ENCODE measurements around the gene CHSY1.

The CHSY1 gene

DNA sequence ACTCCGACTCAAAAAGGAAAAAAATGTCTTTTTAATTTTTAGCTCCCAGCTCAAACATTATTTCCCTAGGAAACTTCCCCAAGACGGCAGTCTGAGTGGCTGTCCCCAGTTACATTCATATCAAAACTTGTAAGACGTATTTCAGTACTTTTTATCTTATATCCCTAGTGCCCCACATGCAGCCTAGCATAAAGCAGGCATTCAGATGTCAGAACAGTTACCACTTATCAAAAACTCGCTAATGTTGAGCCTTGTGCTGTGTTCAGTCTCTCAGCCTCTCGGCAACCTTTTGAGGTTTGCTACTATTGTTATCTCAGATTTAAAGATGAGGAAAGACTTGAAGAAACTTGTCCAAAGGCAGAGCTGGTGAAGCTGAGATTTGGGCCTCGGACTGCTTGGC is 32.1 kb upstream of the CHSY1 start:
- H3K27ac ChIP-seq (ENCODE audit: low read length): no peak overlapping the region
- no peaks in the 10 kb centered on the region for H3K27me3 ChIP-seq (ENCODE audit: control insufficient read depth, insufficient read depth, low read length)
- no peaks in the 10 kb centered on the region; the same call in 1 of the 2 replicates for H3K4me1 ChIP-seq (ENCODE audit: control insufficient read depth, insufficient read depth, low read length)
- H3K9me3 ChIP-seq (ENCODE audit: control insufficient read depth, insufficient read depth, low read length): no peaks in the 10 kb centered on the region
- WGBS (ENCODE audit: insufficient coverage, insufficient read length): no CpG with 5 or more reads among the region's 6 CpGs
- H3K4me3 ChIP-seq (ENCODE audit: low read length): no peak overlapping the region
- peaks cover 24% of the 10 kb centered on the region; the same call in 1 of the 2 replicates for H3K36me3 ChIP-seq (ENCODE audit: control insufficient read depth, insufficient read depth, low read length)
- DNase-seq (ENCODE audit: low read depth, low spot score): no peak

DNA sequence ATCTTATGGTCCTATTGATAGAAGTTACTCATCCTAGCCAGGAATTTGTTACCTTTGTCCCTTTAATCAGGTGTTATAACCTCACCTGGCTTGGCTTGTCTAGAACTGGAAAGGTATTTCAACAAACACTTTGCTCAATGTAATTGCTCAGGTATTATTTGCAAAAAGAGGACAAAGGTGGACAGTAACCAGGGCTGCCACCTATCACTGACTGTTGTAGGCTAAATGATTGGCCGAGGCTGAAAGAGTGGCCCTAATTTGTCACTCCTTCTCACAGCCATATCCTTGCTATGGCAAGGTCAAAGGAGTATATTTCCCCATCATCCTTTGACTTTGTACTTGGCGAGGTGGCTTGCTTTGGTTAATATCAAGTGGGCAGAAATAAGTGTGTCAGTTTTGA is 28.2 kb upstream of the CHSY1 start:
- no peaks in the 10 kb centered on the region for H3K9me3 ChIP-seq (ENCODE audit: control insufficient read depth, insufficient read depth, low read length)
- H3K27ac ChIP-seq (ENCODE audit: low read length): no peak overlapping the region
- no peak overlapping the region for H3K4me3 ChIP-seq (ENCODE audit: low read length)
- peaks cover 11% of the 10 kb centered on the region; the same call in 1 of the 2 replicates for H3K36me3 ChIP-seq (ENCODE audit: control insufficient read depth, insufficient read depth, low read length)
- no peaks in the 10 kb centered on the region for H3K27me3 ChIP-seq (ENCODE audit: control insufficient read depth, insufficient read depth, low read length)
- no peaks in the 10 kb centered on the region; the same call in 1 of the 2 replicates for H3K4me1 ChIP-seq (ENCODE audit: control insufficient read depth, insufficient read depth, low read length)
- DNase-seq (ENCODE audit: low read depth, low spot score): no peak
- no CpG with 5 or more reads among the region's 2 CpGs for WGBS (ENCODE audit: insufficient coverage, insufficient read length)

DNA sequence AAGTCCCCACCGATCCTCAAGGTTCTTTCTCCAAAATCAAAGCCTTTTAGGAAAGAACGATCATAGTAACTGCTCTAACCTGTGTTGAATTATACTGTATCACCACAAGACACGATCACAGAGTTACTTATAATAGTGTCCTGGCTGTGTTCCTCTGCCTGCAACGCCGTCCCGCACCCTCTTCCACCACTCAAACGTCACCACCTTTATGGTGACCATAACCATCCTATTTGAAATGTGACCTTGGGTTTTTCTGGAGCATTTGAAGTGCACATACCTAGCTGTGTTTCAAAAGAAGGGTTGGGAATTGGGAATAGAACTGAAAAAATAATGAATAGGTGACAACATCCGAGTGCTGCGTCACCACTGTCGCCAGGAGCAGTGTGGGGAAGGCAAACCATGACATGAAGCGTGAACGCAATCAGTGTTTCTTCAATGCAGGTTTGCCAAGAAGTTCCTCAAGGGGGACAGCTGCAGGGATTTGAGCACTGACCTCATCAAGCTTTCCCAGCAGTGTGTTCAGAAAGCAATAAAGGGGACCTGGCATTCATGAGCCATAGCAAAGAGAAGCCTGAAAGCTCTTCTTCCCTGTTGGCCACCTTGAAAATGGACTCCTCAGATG is 26.2 kb upstream of the CHSY1 start:
- H3K36me3 ChIP-seq (ENCODE audit: control insufficient read depth, insufficient read depth, low read length): peaks cover 17% of the 10 kb centered on the region

DNA sequence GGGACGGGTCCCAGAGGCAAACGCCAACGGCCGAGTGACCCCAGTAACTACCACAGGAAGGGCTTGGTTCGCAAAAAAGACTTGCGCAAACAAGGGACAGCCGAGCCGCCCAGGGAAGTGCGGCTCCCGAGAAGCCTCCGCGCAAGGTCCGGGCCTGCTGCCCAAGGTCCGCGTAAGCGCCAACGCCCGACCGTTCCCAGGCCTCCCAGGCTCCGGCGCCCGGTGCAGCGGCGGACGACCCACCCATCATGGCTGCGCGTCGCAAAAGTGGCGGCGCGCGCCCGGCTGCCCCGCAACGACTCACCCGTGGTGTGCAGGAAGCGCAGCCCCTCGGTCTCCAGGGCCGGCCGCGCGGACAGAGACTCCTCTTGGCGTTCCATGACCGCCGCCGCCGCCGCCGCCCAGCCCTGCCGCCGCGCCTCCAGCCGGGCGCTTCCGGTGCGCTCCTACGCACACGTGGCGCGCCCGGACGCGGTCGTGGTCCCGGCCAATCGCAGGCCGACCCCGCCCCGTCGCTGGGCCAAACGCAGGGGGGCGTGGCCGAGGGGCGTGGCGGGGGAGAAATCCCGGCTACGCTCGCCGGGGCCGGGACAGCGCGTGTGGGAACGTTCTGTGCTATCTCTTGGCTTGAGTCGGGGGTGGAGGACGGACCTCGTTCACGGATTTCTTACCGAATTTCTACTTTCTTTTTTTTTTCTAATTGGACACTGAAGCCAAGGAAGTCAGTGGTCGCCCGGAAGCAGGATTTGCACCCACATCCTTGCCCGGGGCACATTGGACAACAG is 25.4 kb upstream of the CHSY1 start, which contains the start of gene SELENOS:
Gene SELENOS, minus strand, starts transcription at position 448 of the 785 bp plus-strand sequence. Its CDS starts 68 bp downstream, at position 380.
- no peak for DNase-seq (ENCODE audit: low read depth, low spot score)
- WGBS (ENCODE audit: insufficient coverage, insufficient read length): no CpG with 5 or more reads among the region's 91 CpGs

More for the DNA sequence above, 26.2 kb upstream of the CHSY1 start:
- Histone ChIP-seq H3K4me3 (ENCODE audit: low read length) (peak overlapping the region; percentile 96; the same call in 1 of the 2 replicates), H3K4me1 (ENCODE audit: control insufficient read depth, insufficient read depth, low read length) (no peaks in the 10 kb centered on the region; the same call in 1 of the 2 replicates), H3K27ac (ENCODE audit: low read length) (no peak overlapping the region), H3K27me3 (ENCODE audit: control insufficient read depth, insufficient read depth, low read length) (no peaks in the 10 kb centered on the region), H3K9me3 (ENCODE audit: control insufficient read depth, insufficient read depth, low read length) (no peaks in the 10 kb centered on the region)
- WGBS (ENCODE audit: insufficient coverage, insufficient read length): no CpG with 5 or more reads among the region's 12 CpGs
- DNase-seq (ENCODE audit: low read depth, low spot score): no peak

DNA sequence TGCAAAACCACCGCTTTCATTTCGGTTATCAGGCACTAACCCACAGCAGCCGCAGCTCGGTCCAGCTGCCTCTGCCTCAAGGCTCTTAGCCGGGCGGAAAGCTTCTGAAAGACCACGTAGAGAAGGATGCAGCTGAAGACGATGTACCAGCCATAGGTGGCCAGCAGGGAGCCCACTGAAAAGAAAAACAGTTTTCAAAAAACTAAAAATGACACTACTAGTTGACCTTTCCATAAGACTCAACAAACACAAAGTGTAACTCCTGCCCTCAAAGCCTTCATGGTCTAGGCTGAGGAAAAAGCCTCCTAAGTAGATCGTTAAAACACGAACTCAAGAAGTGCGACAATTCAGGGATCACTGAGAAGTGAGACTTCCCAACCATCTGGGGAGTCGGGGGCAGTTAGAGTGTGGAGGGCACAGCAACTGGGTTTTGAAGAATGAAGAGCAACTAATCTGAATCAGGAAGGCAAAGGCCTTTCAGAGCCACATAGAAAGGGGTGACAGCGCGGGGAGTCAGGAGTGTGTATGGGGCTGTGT is 24.7 kb upstream of the CHSY1 start:
- H3K4me1 ChIP-seq (ENCODE audit: control insufficient read depth, insufficient read depth, low read length): no peaks in the 10 kb centered on the region
- WGBS (ENCODE audit: insufficient coverage, insufficient read length): no CpG with 5 or more reads among the region's 14 CpGs
- DNase-seq (ENCODE audit: low read depth, low spot score): no peak
- H3K27me3 ChIP-seq (ENCODE audit: control insufficient read depth, insufficient read depth, low read length): no peaks in the 10 kb centered on the region
- H3K27ac ChIP-seq (ENCODE audit: low read length): no peak overlapping the region
- H3K9me3 ChIP-seq (ENCODE audit: control insufficient read depth, insufficient read depth, low read length): no peaks in the 10 kb centered on the region
- peaks cover 16% of the 10 kb centered on the region for H3K36me3 ChIP-seq (ENCODE audit: control insufficient read depth, insufficient read depth, low read length)
- peak overlapping the region; percentile 96 for H3K4me3 ChIP-seq (ENCODE audit: low read length)

More for the DNA sequence above, 25.4 kb upstream of the CHSY1 start, which contains the start of gene SELENOS:
- Histone ChIP-seq H3K36me3 (ENCODE audit: control insufficient read depth, insufficient read depth, low read length) (peaks cover 17% of the 10 kb centered on the region), H3K4me3 (ENCODE audit: low read length) (peak within 1 kb of the TSS; percentile 96), H3K27ac (ENCODE audit: low read length) (no peak within 1 kb of the TSS), H3K9me3 (ENCODE audit: control insufficient read depth, insufficient read depth, low read length) (no peaks in the 10 kb centered on the region), H3K27me3 (ENCODE audit: control insufficient read depth, insufficient read depth, low read length) (no peaks in the 10 kb centered on the region), H3K4me1 (ENCODE audit: control insufficient read depth, insufficient read depth, low read length) (no peaks in the 10 kb centered on the region)

DNA sequence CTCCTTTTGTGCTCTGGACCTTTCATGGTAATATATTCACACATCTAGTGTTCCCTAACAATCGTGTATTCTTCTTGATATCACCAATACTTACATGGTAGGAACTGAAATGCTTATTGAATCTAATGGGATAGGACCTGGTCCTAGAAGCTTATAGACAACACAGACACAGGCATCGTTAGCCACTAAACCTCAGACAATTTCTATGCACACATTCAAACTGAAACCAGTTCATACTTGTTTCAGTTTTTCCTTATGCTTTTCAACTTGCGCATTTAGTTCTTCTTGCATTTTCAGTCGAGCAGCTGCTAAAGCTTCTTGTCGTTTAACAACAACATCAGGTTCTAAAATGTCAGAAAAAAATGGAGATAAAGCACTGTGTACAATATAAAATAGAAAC is 23.2 kb upstream of the CHSY1 start:
- no CpG with 5 or more reads among the region's 5 CpGs for WGBS (ENCODE audit: insufficient coverage, insufficient read length)
- Histone ChIP-seq H3K36me3 (ENCODE audit: control insufficient read depth, insufficient read depth, low read length) (peaks cover 18% of the 10 kb centered on the region), H3K27me3 (ENCODE audit: control insufficient read depth, insufficient read depth, low read length) (no peaks in the 10 kb centered on the region), H3K9me3 (ENCODE audit: control insufficient read depth, insufficient read depth, low read length) (no peaks in the 10 kb centered on the region), H3K4me1 (ENCODE audit: control insufficient read depth, insufficient read depth, low read length) (no peaks in the 10 kb centered on the region), H3K27ac (ENCODE audit: low read length) (no peak overlapping the region), H3K4me3 (ENCODE audit: low read length) (no peak overlapping the region)
- DNase-seq (ENCODE audit: low read depth, low spot score): no peak

DNA sequence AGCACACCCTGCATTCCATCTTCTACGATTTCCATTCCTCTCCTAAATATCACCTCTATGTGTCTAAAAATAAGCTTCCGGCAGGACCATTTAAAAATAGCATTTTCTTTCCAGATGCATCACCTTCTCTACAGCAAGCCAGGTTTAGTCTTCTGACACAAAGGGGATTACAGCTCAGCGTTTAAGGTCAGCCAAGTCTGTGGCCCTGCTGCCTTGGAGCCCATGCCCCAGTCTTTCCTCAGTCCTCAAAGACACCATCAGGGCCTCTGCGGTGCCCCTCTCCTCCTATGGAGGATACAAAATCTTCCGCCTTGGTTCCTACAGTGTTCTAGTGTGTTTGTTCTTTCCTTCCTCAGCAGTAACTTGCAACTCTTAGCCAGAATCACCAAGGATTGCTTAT is 21.7 kb upstream of the CHSY1 start:
- no peak for DNase-seq (ENCODE audit: low read depth, low spot score)
- H3K4me1 ChIP-seq (ENCODE audit: control insufficient read depth, insufficient read depth, low read length): no peaks in the 10 kb centered on the region
- no peak overlapping the region for H3K27ac ChIP-seq (ENCODE audit: low read length)
- no peak overlapping the region for H3K4me3 ChIP-seq (ENCODE audit: low read length)
- H3K27me3 ChIP-seq (ENCODE audit: control insufficient read depth, insufficient read depth, low read length): no peaks in the 10 kb centered on the region
- WGBS (ENCODE audit: insufficient coverage, insufficient read length): 100% methylated on average over 2 of the region's 5 CpGs
- H3K9me3 ChIP-seq (ENCODE audit: control insufficient read depth, insufficient read depth, low read length): no peaks in the 10 kb centered on the region
- peaks cover 18% of the 10 kb centered on the region for H3K36me3 ChIP-seq (ENCODE audit: control insufficient read depth, insufficient read depth, low read length)

DNA sequence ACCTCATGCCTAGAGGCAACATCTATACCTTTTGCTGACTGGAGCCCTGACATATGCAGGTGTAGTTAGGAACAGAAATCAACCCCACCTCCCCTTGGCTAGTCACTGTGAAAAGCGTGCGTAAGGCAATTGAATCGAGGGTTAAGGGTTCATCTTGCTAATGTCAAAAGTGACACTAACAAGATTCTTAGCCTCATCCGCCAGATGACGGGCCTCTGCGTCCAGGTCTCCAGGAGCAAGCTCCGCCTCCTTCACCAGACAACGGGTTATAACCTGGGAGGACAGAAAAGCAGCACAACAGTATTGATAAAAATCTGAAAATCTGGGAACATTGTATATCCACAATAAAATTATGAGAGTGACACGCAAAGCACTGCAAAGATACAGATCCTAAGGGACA is 20.7 kb upstream of the CHSY1 start:
- no CpG with 5 or more reads among the region's 9 CpGs for WGBS (ENCODE audit: insufficient coverage, insufficient read length)
- Histone ChIP-seq H3K27ac (ENCODE audit: low read length) (no peak overlapping the region), H3K4me1 (ENCODE audit: control insufficient read depth, insufficient read depth, low read length) (no peaks in the 10 kb centered on the region), H3K4me3 (ENCODE audit: low read length) (no peak overlapping the region), H3K36me3 (ENCODE audit: control insufficient read depth, insufficient read depth, low read length) (peaks cover 18% of the 10 kb centered on the region), H3K9me3 (ENCODE audit: control insufficient read depth, insufficient read depth, low read length) (no peaks in the 10 kb centered on the region), H3K27me3 (ENCODE audit: control insufficient read depth, insufficient read depth, low read length) (no peaks in the 10 kb centered on the region)
- no peak for DNase-seq (ENCODE audit: low read depth, low spot score)

DNA sequence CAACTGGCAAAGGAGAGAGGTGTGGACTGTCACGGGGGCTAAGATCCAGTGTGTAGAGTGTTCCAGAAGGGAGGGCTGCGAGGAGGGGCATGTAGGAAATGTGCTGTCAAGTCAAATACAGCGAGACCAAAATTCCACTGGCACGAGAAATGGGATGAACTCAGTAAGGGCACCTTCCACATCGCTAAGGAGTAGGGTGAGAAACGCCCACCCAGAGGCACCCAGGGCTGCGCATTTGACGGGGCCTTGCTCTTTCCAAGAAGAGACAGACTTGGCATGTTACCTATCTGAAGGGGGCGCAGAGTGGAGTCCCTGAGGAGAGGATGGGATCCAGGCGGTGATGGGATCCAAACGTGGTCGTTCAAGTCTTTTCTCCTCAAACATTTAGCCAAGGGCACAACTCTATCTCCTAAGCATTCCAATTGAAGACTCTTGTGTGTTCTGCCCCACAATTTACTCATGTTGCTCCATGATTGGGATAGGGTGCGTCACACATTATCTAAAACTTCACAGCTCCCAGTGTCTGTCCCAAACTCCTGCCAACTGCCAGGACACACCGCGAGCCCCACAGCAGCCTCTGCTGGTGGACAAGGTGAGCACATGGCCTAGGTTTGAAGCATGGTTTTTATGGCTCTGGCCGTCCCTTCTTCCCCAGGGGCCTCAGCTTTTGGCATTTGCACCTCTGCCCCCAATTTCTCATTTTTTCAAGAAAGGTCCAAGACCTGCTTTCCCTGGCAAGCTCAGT is 17.8 kb upstream of the CHSY1 start:
- no CpG with 5 or more reads among the region's 16 CpGs for WGBS (ENCODE audit: insufficient coverage, insufficient read length)
- no peaks in the 10 kb centered on the region for H3K9me3 ChIP-seq (ENCODE audit: control insufficient read depth, insufficient read depth, low read length)
- DNase-seq (ENCODE audit: low read depth, low spot score): no peak
- no peaks in the 10 kb centered on the region for H3K27me3 ChIP-seq (ENCODE audit: control insufficient read depth, insufficient read depth, low read length)
- no peak overlapping the region for H3K4me3 ChIP-seq (ENCODE audit: low read length)
- H3K4me1 ChIP-seq (ENCODE audit: control insufficient read depth, insufficient read depth, low read length): no peaks in the 10 kb centered on the region
- H3K36me3 ChIP-seq (ENCODE audit: control insufficient read depth, insufficient read depth, low read length): peaks cover 14% of the 10 kb centered on the region
- no peak overlapping the region for H3K27ac ChIP-seq (ENCODE audit: low read length)
